ENCODE data around the gene SLC27A2.

GRCh38 chr15:50164458-50164857, 17.5 kb upstream of the SLC27A2 start:
- TF ChIP-seq TAF1 (IDR thresholded peaks at IDR 0.05; ENCODE audit: low read depth, low read length) = no peak
- TF ChIP-seq SPI1 (IDR thresholded peaks at IDR 0.05; ENCODE audit: low read depth, low read length) = no peak
- TF ChIP-seq POLR2AphosphoS5 (IDR thresholded peaks at IDR 0.05; ENCODE audit: low read depth, low read length) = no peak
- no peak for TF ChIP-seq POU2F2 (IDR thresholded peaks at IDR 0.05; ENCODE audit: low read depth, low read length)
